HepG2 (cell line): Measurements from ENCODE around the gene OASL. TPM values are rescaled to one million over a fixed set of nuclear protein-coding genes. Genes with fewer than 3 reads are reported as not detected.

Source experiments
- ATAC-seq: fragments of 200-7000 bp; cut with Tn5 transposase; 3 replicates; pipeline ENCODE4 v1.9.1; 2020; ENCODE audit warnings: mild to moderate bottlenecking, moderate library complexity
- BruUV-seq: library from RNA; stranded (reverse); fragments of 400-500 nt; replicated peaks from 2 replicates; lab custom pipeline; 2021; lab: Mats Ljungman, UMichigan
- CTCF ChIA-PET: fragments of 300-600 bp; formaldehyde crosslinking; extraction: SDS; loops from one replicate; lab custom pipeline; 2021; ENCODE audit warnings: low total read pairs, inconsistent platforms, low intra/inter-chr PET ratio; lab: Yijun Ruan, JAX
- POLR2A ChIA-PET: fragments of 350-600 bp; sonication (Branson Sonifier 250); formaldehyde crosslinking; loops from one replicate; lab custom pipeline; 2020; ENCODE audit warnings: antibody characterized with exemption, inconsistent platforms; lab: Yijun Ruan, JAX
- DNase-seq: peaks from one replicate; pipeline ENCODE4 v3.0.0-alpha.2; 2015; ENCODE audit warnings: low spot score
- FAIRE-seq: peaks from 3 replicates; lab custom pipeline; 2011; peaks lifted over from hg19 to GRCh38; lab: Jason Lieb, UNC
- H2AFZ ChIP-seq: one replicate; pipeline ENCODE4 v1.6.1; 2011; ENCODE audit warnings: low read length, inconsistent platforms
- H3K27ac ChIP-seq: fragments of 300-600 bp; 3 replicates; pipeline ENCODE4 v1.8.0; 2011; ENCODE audit warnings: mixed run types, mild to moderate bottlenecking, mixed read lengths, low read length, inconsistent platforms; ENCODE audit not compliant: insufficient read depth; ENCODE audit errors: extremely low read length
- H3K27me3 ChIP-seq, 2 experiments: fragments of 200-600 bp in 1 of 2; 2 replicates in 1 of 2; 3 replicates in 1 of 2; pipeline versions ENCODE4 v1.6.0 to v1.8.0; 2011; ENCODE audit warnings: low read length in 2 of 2, mild to moderate bottlenecking in 2 of 2, moderate library complexity in 2 of 2, inconsistent platforms in 1 of 2; ENCODE audit not compliant: insufficient read depth in 2 of 2, control insufficient read depth in 1 of 2
- H3K36me3 ChIP-seq, 2 experiments: fragments of 200-600 bp in 1 of 2; replicated peaks in 1 of 2; 2 replicates in 1 of 2; 3 replicates in 1 of 2; pipeline versions ENCODE4 v1.5.1 to v1.8.0; 2011; ENCODE audit warnings: low read length in 2 of 2, inconsistent platforms in 1 of 2; ENCODE audit not compliant: insufficient read depth in 2 of 2, control insufficient read depth in 1 of 2
- H3K4me1 ChIP-seq: 2 replicates; pipeline ENCODE4 v1.5.1; 2012; ENCODE audit warnings: low read length, inconsistent platforms; ENCODE audit not compliant: insufficient read depth
- H3K4me2 ChIP-seq: 2 replicates; pipeline ENCODE4 v1.6.0; 2011; ENCODE audit warnings: low read depth, low read length, inconsistent platforms
- H3K4me3 ChIP-seq, 3 experiments: fragments of 200-600 bp in 1 of 3; sonication (generic), shearing (Covaris generic) in 1 of 3; replicated peaks in 1 of 3; 2 replicates each; pipeline ENCODE4 v1.5.1; 2011 to 2016; ENCODE audit warnings: low read length in 3 of 3, inconsistent platforms in 2 of 3, low read depth in 2 of 3, mild to moderate bottlenecking in 2 of 3, control low read depth in 1 of 3, mixed read lengths in 1 of 3; ENCODE audit not compliant: insufficient read depth in 1 of 3
- H3K79me2 ChIP-seq: one replicate; pipeline ENCODE4 v1.6.1; 2011; ENCODE audit warnings: low read length, inconsistent platforms; ENCODE audit not compliant: insufficient read depth
- H3K9ac ChIP-seq: 2 replicates; pipeline ENCODE4 v1.6.0; 2011; ENCODE audit warnings: mild to moderate bottlenecking, low read depth, low read length, inconsistent platforms; ENCODE audit not compliant: insufficient read depth
- H3K9me3 ChIP-seq: 2 replicates; pipeline ENCODE4 v1.5.1; 2012; ENCODE audit warnings: mild to moderate bottlenecking, low read length
- H4K20me1 ChIP-seq: 2 replicates; pipeline ENCODE4 v1.6.0; 2011; ENCODE audit warnings: inconsistent platforms, mild to moderate bottlenecking, low read length, moderate library complexity; ENCODE audit not compliant: insufficient read depth
- HNRNPL ChIP-seq: fragments of 200-400 bp; formaldehyde crosslinking; IDR thresholded peaks from 2 replicates; pipeline ENCODE4 v1.6.1; 2017; ENCODE audit warnings: mild to moderate bottlenecking, low read depth, low read length
- KAT8 ChIP-seq: IDR thresholded peaks from 2 replicates; pipeline ENCODE4 v1.6.1; 2016; ENCODE audit warnings: missing genetic modification reagents, missing compliant biosample characterization
- MXI1 ChIP-seq: IDR thresholded peaks from 3 replicates; pipeline ENCODE4 v1.6.1; 2012; ENCODE audit warnings: low read depth, low read length, inconsistent platforms, borderline replicate concordance
- NFE2L2 ChIP-seq: fragments of 150-350 bp; IDR thresholded peaks from 2 replicates; pipeline ENCODE4 v1.6.1; 2014; ENCODE audit warnings: low read length
- SPEN ChIP-seq: sonication (generic); formaldehyde crosslinking; IDR thresholded peaks from 2 replicates; pipeline ENCODE4 v1.5.1; 2020; ENCODE audit warnings: low read depth, mild to moderate bottlenecking, missing genetic modification reagents
- SRSF4 ChIP-seq: fragments of 200-400 bp; formaldehyde crosslinking; IDR thresholded peaks from one replicate; pipeline ENCODE4 v1.6.1; 2018; ENCODE audit warnings: mild to moderate bottlenecking, low read depth, low read length, moderate library complexity; ENCODE audit not compliant: poor library complexity, severe bottlenecking
- ZFX ChIP-seq: sonication (generic); formaldehyde crosslinking; IDR thresholded peaks from 2 replicates; pipeline ENCODE4 v1.4.0; 2020; ENCODE audit warnings: mild to moderate bottlenecking, low read depth, missing genetic modification reagents, moderate library complexity
- ZNF30 ChIP-seq: sonication (generic); formaldehyde crosslinking; IDR thresholded peaks from 2 replicates; pipeline ENCODE4 v1.5.0; 2020; ENCODE audit warnings: mild to moderate bottlenecking, missing genetic modification reagents
- ZNF33B ChIP-seq: sonication (generic); formaldehyde crosslinking; IDR thresholded peaks from 2 replicates; pipeline ENCODE4 v1.5.1; 2020; ENCODE audit warnings: mild to moderate bottlenecking, missing genetic modification reagents
- ZNF747 ChIP-seq: sonication (generic); formaldehyde crosslinking; IDR thresholded peaks from 2 replicates; pipeline ENCODE4 v1.8.1; 2023; ENCODE audit warnings: missing genetic modification reagents, mild to moderate bottlenecking, borderline replicate concordance
- WGBS: methylation state at CpG from one replicate; pipeline ENCODE4 v1.1.6; 2017; ENCODE audit warnings: low lambda C conversion rate; 5-methylcytosine and 5-hydroxymethylcytosine counted together
- in situ Hi-C: cut with HindIII; loops from 2 replicates; pipeline ENCODE4 v1.10.0; 2017; ENCODE audit warnings: low pct_unique_long_range_greater_than_20kb; ENCODE audit not compliant: extremely low pct_ligation_motif_present
- intact Hi-C: fragments of 100-400 bp; cut with micrococcal nuclease; formaldehyde crosslinking; loops from one replicate; pipeline ENCODE4 v1.10.0; 2022; ENCODE audit not compliant: unreplicated experiment
- polyA plus RNA-seq, 8 experiments: library from polyadenylated mRNA; depleted of rRNA in 3 of 8; stranded (reverse) in 7 of 8; unstranded in 1 of 8; fragments of >200 nt; fragmentation: Illumina TruSeq in 4 of 8; extraction: Trizol in 4 of 8; gene quantifications; 2 replicates each; pipeline versions ENCODE4 v1.2.1 to v1.2.3, GENCODE V29; 2011 to 2016; ENCODE audit warnings: low read depth in 4 of 8, missing spikeins in 1 of 8, mixed read lengths in 1 of 8; ENCODE audit not compliant: insufficient read depth in 1 of 8
- total RNA-seq, 5 experiments: library from RNA; depleted of rRNA; stranded (reverse); fragments of >200 nt; fragmentation: Illumina TruSeq; extraction: Trizol; gene quantifications; 2 replicates each; pipeline ENCODE4 v1.2.3, GENCODE V29; 2016; ENCODE audit warnings: low read depth in 1 of 5
- TF ChIP-seq, protein P1 (sequence below): sonication (generic); formaldehyde crosslinking; IDR thresholded peaks from 2 replicates; pipeline ENCODE4 v1.5.0; 2020; ENCODE audit warnings: mild to moderate bottlenecking, missing genetic modification reagents, borderline replicate concordance
- TF ChIP-seq, protein P2 (sequence below): sonication (generic); formaldehyde crosslinking; IDR thresholded peaks from 2 replicates; pipeline ENCODE4 v1.4.0; 2020; ENCODE audit warnings: mild to moderate bottlenecking, missing genetic modification reagents
- TF ChIP-seq, protein P3 (sequence below): sonication (generic); formaldehyde crosslinking; IDR thresholded peaks from 2 replicates; pipeline ENCODE4 v1.4.0; 2020; ENCODE audit warnings: low read depth, missing genetic modification reagents
- TF ChIP-seq, protein P4 (sequence below): sonication (generic); formaldehyde crosslinking; IDR thresholded peaks from 2 replicates; pipeline ENCODE4; 2020; ENCODE audit warnings: missing genetic modification reagents, mild to moderate bottlenecking, borderline replicate concordance

The OASL gene
- total and polyA plus RNA-seq, 2 of the 13 experiments (the other 11 are each of a cell fraction or from before 2014, with no cell fraction given) = 0.11 to 0.22 TPM

DNA sequence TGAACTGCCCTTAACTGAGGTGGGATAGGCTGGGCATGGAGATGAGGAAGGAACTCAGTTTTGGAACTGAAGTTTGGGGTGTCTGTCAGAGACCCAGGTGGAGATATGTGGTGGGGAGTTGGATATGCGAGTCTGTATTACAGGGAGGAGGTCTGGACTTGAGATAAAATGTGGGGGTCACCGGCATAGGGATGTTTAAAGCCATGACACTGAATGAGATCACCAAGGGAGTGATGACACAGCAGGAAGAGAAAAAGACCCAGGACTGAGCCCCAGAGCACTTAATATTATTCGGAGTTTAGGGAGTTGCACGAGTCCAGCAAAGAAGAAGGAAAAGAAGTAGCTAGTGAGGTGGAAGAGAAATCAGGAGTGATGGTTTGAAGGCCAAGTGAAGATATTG lies 4.0 kb upstream of the OASL start:
- FAIRE-seq (no peak), DNase-seq (no peak), ATAC-seq (no peak)
- WGBS = 17% methylated on average over 4 of the region's 4 CpGs
- ChIA-PET POLR2A (no interaction called here), CTCF (no interaction called here)
- H3K9me3 ChIP-seq = no peaks in the 10 kb centered on the region
- peaks cover 0 to 7% of the 10 kb centered on the region in 2 experiments; a peak in 1 of 5 replicates for H3K27me3 ChIP-seq
- BruUV-seq = no TSS peak
- peaks cover 12% of the 10 kb centered on the region for H3K4me1 ChIP-seq
- intact Hi-C loops = no loop called here
- H3K4me3 ChIP-seq = no peak overlapping the region
- no peak overlapping the region for H3K9ac ChIP-seq
- H3K79me2 ChIP-seq = no peaks in the 10 kb centered on the region
- H3K27ac ChIP-seq = no peak overlapping the region
- in situ Hi-C loops = no loop called here
- H3K4me2 ChIP-seq = no peak overlapping the region
- H3K36me3 ChIP-seq = no peaks in the 10 kb centered on the region
- H2AFZ ChIP-seq = no peak overlapping the region
- H4K20me1 ChIP-seq = no peaks in the 10 kb centered on the region
- TF ChIP-seq SRSF4 (no peak), ZNF30 (CRISPR knock-in tag) (no peak), ZNF33B (CRISPR knock-in tag) (no peak), KAT8 (no peak), ZFX (CRISPR knock-in tag) (no peak), SPEN (CRISPR knock-in tag) (no peak), ZNF747 (no peak), MXI1 (no peak), NFE2L2 (no peak), HNRNPL (no peak)
- TF ChIP-seq, protein P1, sequence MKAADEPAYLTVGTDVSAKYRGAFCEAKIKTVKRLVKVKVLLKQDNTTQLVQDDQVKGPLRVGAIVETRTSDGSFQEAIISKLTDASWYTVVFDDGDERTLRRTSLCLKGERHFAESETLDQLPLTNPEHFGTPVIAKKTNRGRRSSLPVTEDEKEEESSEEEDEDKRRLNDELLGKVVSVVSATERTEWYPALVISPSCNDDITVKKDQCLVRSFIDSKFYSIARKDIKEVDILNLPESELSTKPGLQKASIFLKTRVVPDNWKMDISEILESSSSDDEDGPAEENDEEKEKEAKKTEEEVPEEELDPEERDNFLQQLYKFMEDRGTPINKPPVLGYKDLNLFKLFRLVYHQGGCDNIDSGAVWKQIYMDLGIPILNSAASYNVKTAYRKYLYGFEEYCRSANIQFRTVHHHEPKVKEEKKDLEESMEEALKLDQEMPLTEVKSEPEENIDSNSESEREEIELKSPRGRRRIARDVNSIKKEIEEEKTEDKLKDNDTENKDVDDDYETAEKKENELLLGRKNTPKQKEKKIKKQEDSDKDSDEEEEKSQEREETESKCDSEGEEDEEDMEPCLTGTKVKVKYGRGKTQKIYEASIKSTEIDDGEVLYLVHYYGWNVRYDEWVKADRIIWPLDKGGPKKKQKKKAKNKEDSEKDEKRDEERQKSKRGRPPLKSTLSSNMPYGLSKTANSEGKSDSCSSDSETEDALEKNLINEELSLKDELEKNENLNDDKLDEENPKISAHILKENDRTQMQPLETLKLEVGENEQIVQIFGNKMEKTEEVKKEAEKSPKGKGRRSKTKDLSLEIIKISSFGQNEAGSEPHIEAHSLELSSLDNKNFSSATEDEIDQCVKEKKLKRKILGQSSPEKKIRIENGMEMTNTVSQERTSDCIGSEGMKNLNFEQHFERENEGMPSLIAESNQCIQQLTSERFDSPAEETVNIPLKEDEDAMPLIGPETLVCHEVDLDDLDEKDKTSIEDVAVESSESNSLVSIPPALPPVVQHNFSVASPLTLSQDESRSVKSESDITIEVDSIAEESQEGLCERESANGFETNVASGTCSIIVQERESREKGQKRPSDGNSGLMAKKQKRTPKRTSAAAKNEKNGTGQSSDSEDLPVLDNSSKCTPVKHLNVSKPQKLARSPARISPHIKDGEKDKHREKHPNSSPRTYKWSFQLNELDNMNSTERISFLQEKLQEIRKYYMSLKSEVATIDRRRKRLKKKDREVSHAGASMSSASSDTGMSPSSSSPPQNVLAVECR (CRISPR knock-in tag) = no peak
- TF ChIP-seq, protein P2, sequence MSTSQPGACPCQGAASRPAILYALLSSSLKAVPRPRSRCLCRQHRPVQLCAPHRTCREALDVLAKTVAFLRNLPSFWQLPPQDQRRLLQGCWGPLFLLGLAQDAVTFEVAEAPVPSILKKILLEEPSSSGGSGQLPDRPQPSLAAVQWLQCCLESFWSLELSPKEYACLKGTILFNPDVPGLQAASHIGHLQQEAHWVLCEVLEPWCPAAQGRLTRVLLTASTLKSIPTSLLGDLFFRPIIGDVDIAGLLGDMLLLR = no peak
- TF ChIP-seq, protein P3, sequence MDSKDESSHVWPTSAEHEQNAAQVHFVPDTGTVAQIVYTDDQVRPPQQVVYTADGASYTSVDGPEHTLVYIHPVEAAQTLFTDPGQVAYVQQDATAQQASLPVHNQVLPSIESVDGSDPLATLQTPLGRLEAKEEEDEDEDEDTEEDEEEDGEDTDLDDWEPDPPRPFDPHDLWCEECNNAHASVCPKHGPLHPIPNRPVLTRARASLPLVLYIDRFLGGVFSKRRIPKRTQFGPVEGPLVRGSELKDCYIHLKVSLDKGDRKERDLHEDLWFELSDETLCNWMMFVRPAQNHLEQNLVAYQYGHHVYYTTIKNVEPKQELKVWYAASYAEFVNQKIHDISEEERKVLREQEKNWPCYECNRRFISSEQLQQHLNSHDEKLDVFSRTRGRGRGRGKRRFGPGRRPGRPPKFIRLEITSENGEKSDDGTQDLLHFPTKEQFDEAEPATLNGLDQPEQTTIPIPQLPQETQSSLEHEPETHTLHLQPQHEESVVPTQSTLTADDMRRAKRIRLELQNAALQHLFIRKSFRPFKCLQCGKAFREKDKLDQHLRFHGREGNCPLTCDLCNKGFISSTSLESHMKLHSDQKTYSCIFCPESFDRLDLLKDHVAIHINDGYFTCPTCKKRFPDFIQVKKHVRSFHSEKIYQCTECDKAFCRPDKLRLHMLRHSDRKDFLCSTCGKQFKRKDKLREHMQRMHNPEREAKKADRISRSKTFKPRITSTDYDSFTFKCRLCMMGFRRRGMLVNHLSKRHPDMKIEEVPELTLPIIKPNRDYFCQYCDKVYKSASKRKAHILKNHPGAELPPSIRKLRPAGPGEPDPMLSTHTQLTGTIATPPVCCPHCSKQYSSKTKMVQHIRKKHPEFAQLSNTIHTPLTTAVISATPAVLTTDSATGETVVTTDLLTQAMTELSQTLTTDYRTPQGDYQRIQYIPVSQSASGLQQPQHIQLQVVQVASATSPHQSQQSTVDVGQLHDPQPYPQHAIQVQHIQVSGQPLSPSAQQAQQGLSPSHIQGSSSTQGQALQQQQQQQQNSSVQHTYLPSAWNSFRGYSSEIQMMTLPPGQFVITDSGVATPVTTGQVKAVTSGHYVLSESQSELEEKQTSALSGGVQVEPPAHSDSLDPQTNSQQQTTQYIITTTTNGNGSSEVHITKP (CRISPR knock-in tag) = no peak
- TF ChIP-seq, protein P4, sequence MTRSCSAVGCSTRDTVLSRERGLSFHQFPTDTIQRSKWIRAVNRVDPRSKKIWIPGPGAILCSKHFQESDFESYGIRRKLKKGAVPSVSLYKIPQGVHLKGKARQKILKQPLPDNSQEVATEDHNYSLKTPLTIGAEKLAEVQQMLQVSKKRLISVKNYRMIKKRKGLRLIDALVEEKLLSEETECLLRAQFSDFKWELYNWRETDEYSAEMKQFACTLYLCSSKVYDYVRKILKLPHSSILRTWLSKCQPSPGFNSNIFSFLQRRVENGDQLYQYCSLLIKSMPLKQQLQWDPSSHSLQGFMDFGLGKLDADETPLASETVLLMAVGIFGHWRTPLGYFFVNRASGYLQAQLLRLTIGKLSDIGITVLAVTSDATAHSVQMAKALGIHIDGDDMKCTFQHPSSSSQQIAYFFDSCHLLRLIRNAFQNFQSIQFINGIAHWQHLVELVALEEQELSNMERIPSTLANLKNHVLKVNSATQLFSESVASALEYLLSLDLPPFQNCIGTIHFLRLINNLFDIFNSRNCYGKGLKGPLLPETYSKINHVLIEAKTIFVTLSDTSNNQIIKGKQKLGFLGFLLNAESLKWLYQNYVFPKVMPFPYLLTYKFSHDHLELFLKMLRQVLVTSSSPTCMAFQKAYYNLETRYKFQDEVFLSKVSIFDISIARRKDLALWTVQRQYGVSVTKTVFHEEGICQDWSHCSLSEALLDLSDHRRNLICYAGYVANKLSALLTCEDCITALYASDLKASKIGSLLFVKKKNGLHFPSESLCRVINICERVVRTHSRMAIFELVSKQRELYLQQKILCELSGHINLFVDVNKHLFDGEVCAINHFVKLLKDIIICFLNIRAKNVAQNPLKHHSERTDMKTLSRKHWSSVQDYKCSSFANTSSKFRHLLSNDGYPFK (CRISPR knock-in tag) = no peak
